HL-60/S4 (cell line): ENCODE data around the gene PLVAP.

Experiments used
- in situ Hi-C: fragments of 300-500 bp; cut with MboI; formaldehyde crosslinking; loops from 2 replicates; pipeline ENCODE4 v1.14.3; 2022; ENCODE audit warnings: low sequenced_read_pairs

PLVAP gene

GRCh38 chr19:17358395-17358794 is 18.7 kb downstream of the PLVAP start:
- in situ Hi-C loops, result no loop called here

GRCh38 chr19:17357724-17358123 is 19.4 kb downstream of the PLVAP start:
- in situ Hi-C loops, result no loop called here

- in situ Hi-C loops, result no loop called here
These were observed 20.0 kb downstream of the PLVAP start for GRCh38 chr19:17357078-17357666.

GRCh38 chr19:17353386-17353785 is 23.8 kb downstream of the PLVAP start:
- in situ Hi-C loops, result no loop called here

- in situ Hi-C loops, result no loop called here
These were observed 24.4 kb downstream of the PLVAP start for GRCh38 chr19:17352608-17353280.

- in situ Hi-C loops, result no loop called here
These were observed 25.2 kb downstream of the PLVAP start for GRCh38 chr19:17351815-17352435.

GRCh38 chr19:17348700-17349099 is 28.4 kb downstream of the PLVAP start:
- in situ Hi-C loops, result loop anchor here (5.0 kb wide), 1 partner anchor 39 kb away; no protein-coding TSS in a partner anchor

GRCh38 chr19:17347877-17348276 is 29.3 kb downstream of the PLVAP start:
- in situ Hi-C loops, result loop anchor here (5.0 kb wide), 1 partner anchor 39 kb away; no protein-coding TSS in a partner anchor

- in situ Hi-C loops, result loop anchor here (5.0 kb wide), 1 partner anchor 40 kb away; no protein-coding TSS in a partner anchor
These were observed 29.8 kb downstream of the PLVAP start for GRCh38 chr19:17347361-17347760.

GRCh38 chr19:17346109-17346671 is 31.0 kb downstream of the PLVAP start:
- in situ Hi-C loops, result loop anchor here (5.0 kb wide), 1 partner anchor 41 kb away; no protein-coding TSS in a partner anchor

GRCh38 chr19:17341845-17342244 is 35.3 kb downstream of the PLVAP start:
- in situ Hi-C loops, result no loop called here

- in situ Hi-C loops, result no loop called here
These were observed 35.8 kb downstream of the PLVAP start for GRCh38 chr19:17341386-17341785.

GRCh38 chr19:17340871-17341357 is 36.2 kb downstream of the PLVAP start:
- in situ Hi-C loops, result no loop called here

GRCh38 chr19:17340302-17340870 is 36.8 kb downstream of the PLVAP start:
- in situ Hi-C loops, result no loop called here

- in situ Hi-C loops, result no loop called here
These were observed 37.9 kb downstream of the PLVAP start for GRCh38 chr19:17339088-17339741.

GRCh38 chr19:17338433-17339078 is 38.6 kb downstream of the PLVAP start:
- in situ Hi-C loops, result no loop called here

GRCh38 chr19:17337675-17338432 is 39.3 kb downstream of the PLVAP start:
- in situ Hi-C loops, result no loop called here

GRCh38 chr19:17336872-17337674 is 40.1 kb downstream of the PLVAP start, which contains the start of gene GTPBP3:
GTPBP3 (plus strand) TSS chr19:17337553; CDS start chr19:17337612, 59 bp downstream.
- in situ Hi-C loops, result no loop called here
